ENCODE results near the gene ARHGEF4. TPM values are rescaled to one million over a fixed set of nuclear protein-coding genes. Genes with fewer than 3 reads are reported as not detected.

ARHGEF4 gene
- total RNA-seq, 1 donor from 2014 or later = 0.10 TPM

DNA sequence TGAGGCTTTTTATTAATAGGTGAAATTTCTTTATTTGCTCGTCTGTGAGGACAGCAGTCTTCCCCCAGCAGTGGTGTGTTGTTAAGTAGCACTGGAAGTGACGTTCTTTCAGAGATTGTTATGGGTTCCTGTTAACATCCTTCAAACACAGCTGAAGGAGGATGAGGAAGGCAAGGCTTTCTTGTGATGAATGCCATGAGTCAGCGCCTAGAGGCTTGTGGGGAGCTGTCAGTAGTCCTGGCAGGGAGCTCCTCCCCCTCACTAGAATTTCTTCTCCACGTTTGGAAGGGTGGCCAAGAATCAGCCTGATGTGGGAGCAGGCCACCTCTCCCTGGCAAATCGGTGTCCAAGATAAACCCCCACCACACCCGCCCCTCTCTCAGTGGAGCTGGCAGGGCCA is 113.2 kb downstream of the ARHGEF4 start:
- H3K27ac Mint-ChIP-seq = no peak overlapping the region
- H3K9me3 Mint-ChIP-seq = peaks cover 33% of the 10 kb centered on the region
- intact Hi-C loops (cut with micrococcal nuclease) = no loop called here
- H3K4me3 Mint-ChIP-seq = no peak overlapping the region
- no peaks in the 10 kb centered on the region for H3K36me3 Mint-ChIP-seq (ENCODE audit: low read depth)
- DNase-seq (ENCODE audit: low spot score) = no peak
- H3K27me3 Mint-ChIP-seq (ENCODE audit: insufficient read depth) = peaks cover 7% of the 10 kb centered on the region
- peaks cover 8% of the 10 kb centered on the region for H3K4me1 Mint-ChIP-seq (ENCODE audit: low read depth)

DNA sequence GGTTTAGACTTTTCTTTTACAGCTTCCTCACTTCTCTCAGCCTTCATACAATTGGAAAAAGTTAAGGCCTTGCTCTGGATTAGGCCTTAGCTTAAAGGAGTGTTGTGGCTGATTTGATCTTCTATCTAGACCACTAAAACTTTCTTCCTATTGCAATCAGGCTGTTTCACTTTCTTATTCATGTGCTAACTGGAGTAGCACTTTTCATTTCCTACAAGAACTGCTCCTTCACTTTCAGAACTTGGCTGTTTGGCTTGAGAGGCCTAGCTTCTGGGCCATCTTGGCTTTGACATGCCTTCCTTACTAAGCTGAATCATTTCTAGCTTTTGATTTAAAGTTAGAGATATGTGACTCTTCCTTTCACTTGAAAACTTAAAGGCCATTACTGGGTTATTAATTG is 114.3 kb downstream of the ARHGEF4 start:
- Mint-ChIP-seq H3K27me3 (ENCODE audit: insufficient read depth) (peaks cover 7% of the 10 kb centered on the region), H3K27ac (no peak overlapping the region), H3K4me1 (ENCODE audit: low read depth) (peaks cover 8% of the 10 kb centered on the region), H3K4me3 (no peak overlapping the region), H3K36me3 (ENCODE audit: low read depth) (no peaks in the 10 kb centered on the region), H3K9me3 (peaks cover 34% of the 10 kb centered on the region)
- intact Hi-C loops (cut with micrococcal nuclease) = no loop called here
- DNase-seq (ENCODE audit: low spot score) = no peak

- intact Hi-C loops (cut with micrococcal nuclease) = no loop called here
- Mint-ChIP-seq H3K27ac (no peak overlapping the region), H3K27me3 (ENCODE audit: insufficient read depth) (peaks cover 7% of the 10 kb centered on the region), H3K9me3 (peaks cover 29% of the 10 kb centered on the region), H3K4me3 (no peak overlapping the region), H3K4me1 (ENCODE audit: low read depth) (peaks cover 8% of the 10 kb centered on the region), H3K36me3 (ENCODE audit: low read depth) (no peaks in the 10 kb centered on the region)
- no peak for DNase-seq (ENCODE audit: low spot score)
Observed at GRCh38 chr2:130954873-130955272, 118.2 kb downstream of the ARHGEF4 start.

GRCh38 chr2:130957915-130958314 is 121.2 kb downstream of the ARHGEF4 start:
- no peak overlapping the region for H3K27ac Mint-ChIP-seq
- no peaks in the 10 kb centered on the region for H3K36me3 Mint-ChIP-seq (ENCODE audit: low read depth)
- no peaks in the 10 kb centered on the region for H3K4me1 Mint-ChIP-seq (ENCODE audit: low read depth)
- intact Hi-C loops (cut with micrococcal nuclease) = no loop called here
- peaks cover 17% of the 10 kb centered on the region for H3K9me3 Mint-ChIP-seq
- no peak for DNase-seq (ENCODE audit: low spot score)
- H3K4me3 Mint-ChIP-seq = no peak overlapping the region
- peaks cover 26% of the 10 kb centered on the region for H3K27me3 Mint-ChIP-seq (ENCODE audit: insufficient read depth)

DNA sequence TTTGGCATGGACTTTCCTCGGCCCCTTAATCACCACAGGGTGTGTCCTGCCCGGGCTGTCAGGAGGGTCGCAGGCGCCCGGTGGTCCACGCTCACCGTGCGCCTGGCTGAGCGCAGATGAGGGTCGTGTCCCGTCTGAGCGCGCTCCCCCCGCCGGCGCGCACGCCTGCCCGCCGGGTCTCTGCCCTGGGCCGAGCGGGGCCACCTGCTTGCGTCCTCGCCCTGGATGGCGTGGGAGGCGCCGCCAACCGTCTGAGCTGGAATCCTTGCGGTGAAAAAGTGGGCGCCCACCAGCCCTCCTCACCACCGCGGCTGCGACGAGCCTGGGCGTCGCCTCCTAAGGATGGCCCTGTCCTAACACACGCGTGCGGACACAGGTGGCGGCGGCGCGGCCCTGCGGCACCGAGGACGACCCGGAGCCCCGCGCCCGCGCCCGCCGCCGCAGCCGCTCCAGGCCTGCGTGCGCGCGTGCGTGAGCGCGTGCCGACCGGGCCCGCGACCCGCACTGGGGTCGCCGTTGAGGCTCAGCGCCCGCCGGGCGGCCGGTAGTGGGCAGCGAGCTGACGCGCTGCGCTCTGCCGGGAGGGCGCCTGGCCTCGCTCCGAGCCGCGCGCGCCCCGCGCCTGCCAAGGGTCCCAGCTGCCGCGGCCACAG is 126.6 kb downstream of the ARHGEF4 start:
- H3K27ac Mint-ChIP-seq = no peak overlapping the region
- intact Hi-C loops (cut with micrococcal nuclease) = no loop called here
- peaks cover 2% of the 10 kb centered on the region for H3K36me3 Mint-ChIP-seq (ENCODE audit: low read depth)
- peaks cover 49% of the 10 kb centered on the region for H3K27me3 Mint-ChIP-seq (ENCODE audit: insufficient read depth)
- peaks cover 14% of the 10 kb centered on the region for H3K4me1 Mint-ChIP-seq (ENCODE audit: low read depth)
- H3K4me3 Mint-ChIP-seq = no peak overlapping the region
- H3K9me3 Mint-ChIP-seq = no peaks in the 10 kb centered on the region
- no peak for DNase-seq (ENCODE audit: low spot score)

- intact Hi-C loops (cut with micrococcal nuclease) = no loop called here
- Mint-ChIP-seq H3K27me3 (ENCODE audit: insufficient read depth) (peaks cover 50% of the 10 kb centered on the region), H3K27ac (peak overlapping the region; percentile 31), H3K9me3 (no peaks in the 10 kb centered on the region), H3K36me3 (ENCODE audit: low read depth) (peaks cover 2% of the 10 kb centered on the region), H3K4me1 (ENCODE audit: low read depth) (peaks cover 14% of the 10 kb centered on the region), H3K4me3 (peak overlapping the region; percentile 48)
- no peak for DNase-seq (ENCODE audit: low spot score)
Observed at GRCh38 chr2:130963849-130964793, 127.4 kb downstream of the ARHGEF4 start.

- intact Hi-C loops (cut with micrococcal nuclease) = loop anchor here (5.0 kb wide), 1 partner anchor 168 kb away; no protein-coding TSS in a partner anchor
- Mint-ChIP-seq H3K4me3 (peak overlapping the region; percentile 8), H3K27ac (no peak overlapping the region), H3K27me3 (ENCODE audit: insufficient read depth) (peaks cover 47% of the 10 kb centered on the region), H3K9me3 (no peaks in the 10 kb centered on the region), H3K36me3 (ENCODE audit: low read depth) (peaks cover 2% of the 10 kb centered on the region), H3K4me1 (ENCODE audit: low read depth) (peaks cover 14% of the 10 kb centered on the region)
- DNase-seq (ENCODE audit: low spot score) = no peak
Observed at GRCh38 chr2:130964931-130965330, 128.2 kb downstream of the ARHGEF4 start.

GRCh38 chr2:130966149-130966774 is 129.5 kb downstream of the ARHGEF4 start:
- Mint-ChIP-seq H3K27ac (no peak overlapping the region), H3K4me1 (ENCODE audit: low read depth) (peaks cover 14% of the 10 kb centered on the region), H3K4me3 (no peak overlapping the region), H3K36me3 (ENCODE audit: low read depth) (peaks cover 2% of the 10 kb centered on the region), H3K27me3 (ENCODE audit: insufficient read depth) (peaks cover 49% of the 10 kb centered on the region), H3K9me3 (no peaks in the 10 kb centered on the region)
- intact Hi-C loops (cut with micrococcal nuclease) = loop anchor here (5.0 kb wide), 1 partner anchor 169 kb away; no protein-coding TSS in a partner anchor
- DNase-seq (ENCODE audit: low spot score) = no peak

GRCh38 chr2:130966775-130967490 is 130.2 kb downstream of the ARHGEF4 start:
- intact Hi-C loops (cut with micrococcal nuclease) = loop anchor here (5.0 kb wide), 1 partner anchor 170 kb away; no protein-coding TSS in a partner anchor
- Mint-ChIP-seq H3K27ac (no peak overlapping the region), H3K9me3 (no peaks in the 10 kb centered on the region), H3K36me3 (ENCODE audit: low read depth) (peaks cover 2% of the 10 kb centered on the region), H3K4me1 (ENCODE audit: low read depth) (peaks cover 17% of the 10 kb centered on the region), H3K27me3 (ENCODE audit: insufficient read depth) (peaks cover 43% of the 10 kb centered on the region), H3K4me3 (no peak overlapping the region)
- DNase-seq (ENCODE audit: low spot score) = no peak

- H3K27ac Mint-ChIP-seq = peak overlapping the region; percentile 57
- no peaks in the 10 kb centered on the region for H3K36me3 Mint-ChIP-seq (ENCODE audit: low read depth)
- intact Hi-C loops (cut with micrococcal nuclease) = loop anchor here (1.0 to 5.0 kb wide), 3 partner anchors 130 to 630 kb away; partner anchors contain the start of gene IMP4
- H3K9me3 Mint-ChIP-seq = no peaks in the 10 kb centered on the region
- DNase-seq (ENCODE audit: low spot score) = peak; percentile 16
- H3K27me3 Mint-ChIP-seq (ENCODE audit: insufficient read depth) = peaks cover 13% of the 10 kb centered on the region
- H3K4me3 Mint-ChIP-seq = no peak overlapping the region
- peaks cover 16% of the 10 kb centered on the region for H3K4me1 Mint-ChIP-seq (ENCODE audit: low read depth)
Observed at GRCh38 chr2:130972410-130972809, 135.7 kb downstream of the ARHGEF4 start.

DNA sequence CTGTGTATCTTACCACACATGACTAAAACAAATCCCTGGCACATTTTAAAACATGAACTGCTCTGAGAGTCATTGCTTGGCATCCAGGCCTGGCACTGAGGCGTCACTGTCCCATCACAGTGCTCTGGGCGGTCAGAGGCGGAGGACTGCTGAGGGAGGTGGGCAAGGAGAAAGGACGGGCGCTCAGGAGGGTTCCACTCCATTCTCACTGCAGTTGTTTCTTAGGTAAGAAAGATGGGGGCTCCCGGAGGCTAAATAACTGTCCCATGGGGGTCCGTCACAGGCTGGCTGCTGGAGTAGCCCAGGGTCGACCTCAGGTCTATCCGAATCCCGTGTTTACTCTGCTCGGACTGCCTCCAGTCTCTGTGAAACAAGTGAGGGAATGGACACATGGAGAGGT is 139.0 kb downstream of the ARHGEF4 start:
- peaks cover 16% of the 10 kb centered on the region for H3K4me1 Mint-ChIP-seq (ENCODE audit: low read depth)
- peaks cover 10% of the 10 kb centered on the region for H3K27me3 Mint-ChIP-seq (ENCODE audit: insufficient read depth)

DNA sequence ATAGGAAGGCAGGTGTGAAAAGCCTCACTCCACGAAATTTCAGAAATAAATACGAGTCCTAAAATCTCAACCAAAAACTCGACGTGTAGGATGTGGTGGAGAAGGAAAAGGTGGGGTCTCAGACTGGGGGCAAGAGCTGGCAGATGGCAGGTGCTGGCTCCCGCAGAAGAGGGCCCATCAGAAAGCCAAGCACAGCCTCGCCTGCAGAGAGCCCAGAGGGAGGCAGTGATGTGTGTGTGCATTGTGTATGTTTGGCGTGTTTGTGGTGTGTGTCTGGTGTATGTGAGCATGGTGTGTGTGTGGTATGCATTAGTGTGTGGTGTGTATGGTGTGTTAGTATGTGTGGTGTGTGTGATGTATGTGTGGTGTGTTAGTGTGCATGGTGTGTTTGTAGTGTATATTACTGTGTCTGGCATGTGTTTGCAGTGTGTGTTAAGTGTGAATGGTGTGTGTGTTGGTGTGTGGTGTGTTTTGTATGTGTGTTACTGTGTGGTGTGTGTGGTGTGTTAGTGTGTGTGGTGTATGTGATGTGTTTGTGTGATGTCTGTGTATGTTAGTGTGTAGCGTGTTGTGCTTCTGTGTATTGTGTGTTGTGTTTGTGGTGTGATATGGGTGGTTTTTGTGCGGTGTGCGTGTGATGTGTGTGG is 140.0 kb downstream of the ARHGEF4 start:
- Mint-ChIP-seq H3K27me3 (ENCODE audit: insufficient read depth) (peaks cover 6% of the 10 kb centered on the region), H3K36me3 (ENCODE audit: low read depth) (no peaks in the 10 kb centered on the region), H3K9me3 (peaks cover 4% of the 10 kb centered on the region), H3K4me1 (ENCODE audit: low read depth) (peaks cover 16% of the 10 kb centered on the region), H3K4me3 (no peak overlapping the region), H3K27ac (no peak overlapping the region)
- no peak for DNase-seq (ENCODE audit: low spot score)
- intact Hi-C loops (cut with micrococcal nuclease) = no loop called here

More for the DNA sequence above, 139.0 kb downstream of the ARHGEF4 start:
- DNase-seq (ENCODE audit: low spot score) = no peak
- intact Hi-C loops (cut with micrococcal nuclease) = no loop called here
- Mint-ChIP-seq H3K9me3 (peaks cover 4% of the 10 kb centered on the region), H3K27ac (no peak overlapping the region), H3K36me3 (ENCODE audit: low read depth) (no peaks in the 10 kb centered on the region), H3K4me3 (no peak overlapping the region)
